LNCaP clone FGC (cell line): ENCODE results near the gene SDHAF2.

Experiments
- DNase-seq: peaks from one replicate; pipeline ENCODE4 v3.0.0-alpha.2; 2011; ENCODE audit warnings: low read depth
- H3K4me3 ChIP-seq: 2 replicates; pipeline ENCODE4 v1.5.1; 2011; ENCODE audit warnings: mild to moderate bottlenecking, low read depth, low read length, control low read depth
- TF ChIP-seq, protein P1 (sequence below): IDR thresholded peaks from 2 replicates; pipeline ENCODE4 v1.5.1; 2012; ENCODE audit warnings: mild to moderate bottlenecking; ENCODE audit not compliant: control insufficient read depth, insufficient read depth; ENCODE audit errors: extremely low read depth

The SDHAF2 gene

DNA sequence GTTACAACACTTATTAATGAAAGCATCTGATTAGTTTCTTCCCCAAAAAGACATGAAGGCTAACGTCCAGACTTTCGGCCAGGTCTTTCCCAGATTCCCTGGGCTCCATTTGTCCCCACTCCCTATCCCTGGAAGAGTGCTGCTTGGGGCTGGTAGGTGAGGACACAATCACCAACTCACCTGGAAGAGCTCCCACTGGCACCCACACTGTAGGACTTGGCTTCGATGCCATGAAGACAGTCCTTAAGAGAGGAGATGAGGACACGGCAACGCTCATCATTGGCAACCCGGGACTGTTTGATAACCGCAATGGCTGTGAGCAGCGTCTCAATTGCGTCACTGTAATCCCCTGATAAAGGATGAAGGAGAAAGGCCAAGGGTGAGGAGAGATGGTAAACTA lies 18.3 kb upstream of the SDHAF2 start:
- TF ChIP-seq, protein P1, sequence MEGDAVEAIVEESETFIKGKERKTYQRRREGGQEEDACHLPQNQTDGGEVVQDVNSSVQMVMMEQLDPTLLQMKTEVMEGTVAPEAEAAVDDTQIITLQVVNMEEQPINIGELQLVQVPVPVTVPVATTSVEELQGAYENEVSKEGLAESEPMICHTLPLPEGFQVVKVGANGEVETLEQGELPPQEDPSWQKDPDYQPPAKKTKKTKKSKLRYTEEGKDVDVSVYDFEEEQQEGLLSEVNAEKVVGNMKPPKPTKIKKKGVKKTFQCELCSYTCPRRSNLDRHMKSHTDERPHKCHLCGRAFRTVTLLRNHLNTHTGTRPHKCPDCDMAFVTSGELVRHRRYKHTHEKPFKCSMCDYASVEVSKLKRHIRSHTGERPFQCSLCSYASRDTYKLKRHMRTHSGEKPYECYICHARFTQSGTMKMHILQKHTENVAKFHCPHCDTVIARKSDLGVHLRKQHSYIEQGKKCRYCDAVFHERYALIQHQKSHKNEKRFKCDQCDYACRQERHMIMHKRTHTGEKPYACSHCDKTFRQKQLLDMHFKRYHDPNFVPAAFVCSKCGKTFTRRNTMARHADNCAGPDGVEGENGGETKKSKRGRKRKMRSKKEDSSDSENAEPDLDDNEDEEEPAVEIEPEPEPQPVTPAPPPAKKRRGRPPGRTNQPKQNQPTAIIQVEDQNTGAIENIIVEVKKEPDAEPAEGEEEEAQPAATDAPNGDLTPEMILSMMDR: no peak
- no peak overlapping the region for H3K4me3 ChIP-seq

DNA sequence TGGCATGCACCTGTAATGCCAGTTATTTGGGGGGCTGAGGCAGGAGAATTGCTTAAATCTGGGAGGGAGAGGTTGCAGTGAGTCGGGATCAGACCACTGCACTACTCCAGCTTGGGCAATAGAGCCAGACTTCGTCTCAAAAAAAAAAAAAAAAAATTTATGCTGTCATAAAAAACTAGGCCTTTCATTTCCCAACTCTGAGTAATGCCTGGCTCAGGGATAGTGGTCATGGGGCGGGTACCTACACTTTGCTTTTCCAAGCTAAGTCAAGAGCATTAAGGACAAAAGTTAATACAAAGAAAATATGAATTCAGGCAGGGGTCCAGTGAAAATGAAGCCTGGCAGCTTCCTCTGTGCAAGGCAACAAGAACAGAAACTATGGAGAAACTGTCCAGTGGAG lies 16.4 kb upstream of the SDHAF2 start:
- TF ChIP-seq, protein P1: no peak
- DNase-seq: no peak
- H3K4me3 ChIP-seq: no peak overlapping the region

More for the DNA sequence above, 18.3 kb upstream of the SDHAF2 start:
- DNase-seq: no peak

DNA sequence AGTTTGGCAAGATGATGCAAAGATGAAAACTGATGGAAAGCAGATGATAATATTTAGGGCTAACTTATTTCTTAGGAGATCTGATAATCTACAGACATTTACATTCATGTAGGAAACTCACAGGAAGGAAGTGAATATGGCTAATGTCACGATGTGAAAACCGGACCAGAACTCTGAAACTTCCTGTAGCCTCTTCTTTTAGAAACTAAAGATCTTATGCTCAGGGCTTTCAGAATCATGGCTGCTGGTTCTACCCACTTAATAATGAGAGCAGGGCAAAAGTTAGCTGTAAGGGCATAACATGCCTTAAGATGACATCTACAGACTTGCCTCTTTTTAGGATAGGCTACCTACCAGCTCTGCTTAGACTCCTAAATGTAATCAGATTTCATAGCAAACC lies 15.4 kb upstream of the SDHAF2 start:
- no peak for DNase-seq
- TF ChIP-seq, protein P1: no peak

DNA sequence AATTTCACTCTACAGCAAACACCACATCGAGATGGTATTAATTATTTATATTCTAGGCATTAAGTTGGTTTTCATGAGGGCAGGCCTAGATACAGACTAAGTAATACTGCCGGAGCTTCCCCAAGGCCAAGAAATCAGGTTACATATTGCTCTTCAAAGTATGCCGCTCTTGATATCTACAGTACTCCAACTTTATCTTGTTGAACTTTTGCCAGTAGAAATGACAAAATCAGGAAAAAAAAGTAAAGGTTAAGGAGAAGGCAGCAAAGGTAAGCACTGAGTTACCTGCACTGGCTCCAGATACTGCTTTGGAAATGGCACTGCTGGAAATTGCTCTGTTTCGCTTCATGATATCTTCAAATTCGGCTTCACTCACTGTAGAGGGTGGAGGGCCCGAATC lies 14.5 kb upstream of the SDHAF2 start:
- no peak overlapping the region for H3K4me3 ChIP-seq
- no peak for DNase-seq
- TF ChIP-seq, protein P1: no peak

More for the DNA sequence above, 15.4 kb upstream of the SDHAF2 start:
- no peak overlapping the region for H3K4me3 ChIP-seq

DNA sequence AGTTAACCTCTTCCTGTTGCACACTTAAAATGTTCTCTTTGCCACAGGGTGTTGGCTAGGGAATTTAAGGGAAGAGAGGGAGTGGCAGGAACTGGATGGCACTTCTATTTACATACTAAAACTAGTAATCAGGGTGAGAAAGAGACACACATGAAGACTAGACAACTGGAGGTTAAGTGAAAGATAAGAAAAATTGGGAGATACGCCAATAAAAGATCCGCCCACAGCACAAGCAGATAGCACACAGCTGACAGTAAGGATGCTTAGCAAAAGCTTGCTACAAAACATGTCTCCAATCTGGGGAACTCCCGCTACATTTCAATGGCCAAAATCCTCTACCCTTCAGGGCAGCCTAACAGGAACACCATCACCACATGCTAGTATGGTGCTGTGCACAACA lies 13.0 kb upstream of the SDHAF2 start:
- H3K4me3 ChIP-seq: no peak overlapping the region
- TF ChIP-seq, protein P1: no peak
- DNase-seq: no peak

DNA sequence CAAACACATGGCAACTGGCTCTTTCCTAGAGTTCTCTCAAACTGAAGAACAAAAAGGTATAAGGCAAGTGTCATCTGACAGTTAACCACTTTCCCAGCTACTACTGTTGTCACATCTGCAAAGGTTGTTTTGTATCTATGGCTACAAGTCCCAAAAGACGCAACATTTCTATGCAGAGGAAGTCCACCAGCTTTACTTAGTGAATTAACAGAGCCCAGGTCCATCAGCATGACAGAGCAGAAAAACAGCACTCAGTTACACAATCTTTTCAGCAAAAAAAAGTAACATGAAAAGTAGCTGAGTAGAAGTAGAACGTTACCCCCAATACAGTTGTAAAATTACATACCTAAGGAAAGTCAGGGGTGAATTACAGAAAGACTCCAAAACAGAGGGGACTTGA lies 12.3 kb upstream of the SDHAF2 start:
- TF ChIP-seq, protein P1: no peak
- H3K4me3 ChIP-seq: no peak overlapping the region
- no peak for DNase-seq

DNA sequence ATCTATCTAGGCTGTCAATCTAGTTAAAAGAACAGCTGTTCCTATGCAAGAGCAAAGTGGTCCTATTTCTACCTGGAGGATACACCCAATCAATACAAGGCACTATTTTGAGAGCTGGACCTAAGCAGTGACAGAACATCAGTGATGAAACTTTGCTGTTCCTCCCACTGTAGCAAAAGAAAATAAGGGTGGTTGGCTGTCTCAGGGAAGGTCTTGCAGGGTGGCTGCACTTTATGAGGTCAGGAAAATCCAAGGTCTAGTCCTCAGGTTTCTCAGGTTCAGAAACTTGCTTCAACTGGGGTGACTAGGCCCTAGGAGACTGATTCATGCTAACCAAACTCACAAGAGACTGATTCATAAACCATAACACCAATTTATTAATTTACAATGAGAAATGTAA lies 11.8 kb upstream of the SDHAF2 start:
- H3K4me3 ChIP-seq: no peak overlapping the region
- DNase-seq: no peak
- TF ChIP-seq, protein P1: no peak
